SK-N-MC (cell line): Measurements from ENCODE around the gene ETS2.
"Not testable (repeated sequence)": the region's sequence is repeated elsewhere in the genome, so short reads cannot be mapped to it uniquely, and the experiment has no call there.

Experiments
- DNase-seq: peaks from one replicate; pipeline ENCODE4 v3.0.0-alpha.2; 2011; ENCODE audit warnings: low read depth, low spot score
- H3K27ac ChIP-seq: fragments of 200-600 bp; sonication (generic); 2 replicates; pipeline ENCODE4 v1.5.1; 2016; ENCODE audit warnings: mixed run types
- H3K36me3 ChIP-seq: fragments of 200-600 bp; sonication (generic); 2 replicates; pipeline ENCODE4 v1.6.1; 2017; ENCODE audit warnings: antibody characterized with exemption, low read length, mixed read lengths; ENCODE audit not compliant: insufficient read depth
- H3K4me3 ChIP-seq: fragments of 200-600 bp; sonication (generic); 2 replicates; pipeline ENCODE4 v1.5.1; 2016
- H3K9ac ChIP-seq: fragments of 200-600 bp; sonication (generic); 2 replicates; pipeline ENCODE4 v1.8.0; 2017; ENCODE audit warnings: mixed run types, mixed read lengths; ENCODE audit not compliant: insufficient read length
- H3K9me3 ChIP-seq: fragments of 200-600 bp; sonication (generic); 2 replicates; pipeline ENCODE4 v1.6.1; 2017; ENCODE audit warnings: low read depth, mild to moderate bottlenecking, antibody characterized with exemption, low read length, moderate library complexity, mixed read lengths
- EZH2 ChIP-seq: fragments of 200-600 bp; sonication (generic); IDR thresholded peaks from one replicate; pipeline ENCODE4 v1.6.1; 2017; ENCODE audit warnings: antibody characterized with exemption
- FOXP2 ChIP-seq: optimal IDR thresholded peaks from 2 replicates; pipeline ENCODE3; 2011; ENCODE audit warnings: mild to moderate bottlenecking, moderate library complexity; ENCODE audit not compliant: insufficient read depth; ENCODE audit errors: extremely low read length, control extremely low read depth
- POLR2AphosphoS5 ChIP-seq: IDR thresholded peaks from 2 replicates; pipeline ENCODE4 v1.6.1; 2012; ENCODE audit warnings: mild to moderate bottlenecking, low read depth, low read length, borderline replicate concordance

Gene ETS2

GRCh38 chr21:38821959-38822682, 16.4 kb downstream of the ETS2 start:
- Histone ChIP-seq H3K36me3 (peaks cover 80% of the 10 kb centered on the region), H3K27ac (no peak overlapping the region), H3K9me3 (no peaks in the 10 kb centered on the region), H3K9ac (no peak overlapping the region), H3K4me3 (no peak overlapping the region)
- DNase-seq = no peak
- TF ChIP-seq POLR2AphosphoS5 (no peak), FOXP2 (no peak), EZH2 (no peak)

DNA sequence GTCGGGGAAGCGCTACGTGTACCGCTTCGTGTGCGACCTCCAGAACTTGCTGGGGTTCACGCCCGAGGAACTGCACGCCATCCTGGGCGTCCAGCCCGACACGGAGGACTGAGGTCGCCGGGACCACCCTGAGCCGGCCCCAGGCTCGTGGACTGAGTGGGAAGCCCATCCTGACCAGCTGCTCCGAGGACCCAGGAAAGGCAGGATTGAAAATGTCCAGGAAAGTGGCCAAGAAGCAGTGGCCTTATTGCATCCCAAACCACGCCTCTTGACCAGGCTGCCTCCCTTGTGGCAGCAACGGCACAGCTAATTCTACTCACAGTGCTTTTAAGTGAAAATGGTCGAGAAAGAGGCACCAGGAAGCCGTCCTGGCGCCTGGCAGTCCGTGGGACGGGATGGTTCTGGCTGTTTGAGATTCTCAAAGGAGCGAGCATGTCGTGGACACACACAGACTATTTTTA, 17.1 kb downstream of the ETS2 start:
- no peak for DNase-seq
- no peak for TF ChIP-seq FOXP2
- TF ChIP-seq POLR2AphosphoS5 = no peak
- no peak for TF ChIP-seq EZH2
- Histone ChIP-seq H3K9me3 (no peaks in the 10 kb centered on the region), H3K36me3 (peaks cover 73% of the 10 kb centered on the region), H3K4me3 (no peak overlapping the region), H3K27ac (peak overlapping the region; percentile 69; the same call in 1 of the 2 replicates), H3K9ac (no peak overlapping the region)

- no peak overlapping the region for H3K9ac ChIP-seq
- H3K4me3 ChIP-seq = no peak overlapping the region; the same call in 1 of the 2 replicates
- H3K9me3 ChIP-seq = no peaks in the 10 kb centered on the region
- peaks cover 64% of the 10 kb centered on the region for H3K36me3 ChIP-seq
- peak overlapping the region; percentile 89 for H3K27ac ChIP-seq
- no peak for DNase-seq
- TF ChIP-seq FOXP2 (no peak), EZH2 (no peak), POLR2AphosphoS5 (no peak)
These were observed 18.0 kb downstream of the ETS2 start for GRCh38 chr21:38823737-38824123.

GRCh38 chr21:38824124-38824822, 18.5 kb downstream of the ETS2 start:
- Histone ChIP-seq H3K27ac (peak overlapping the region; percentile 89), H3K9me3 (no peaks in the 10 kb centered on the region), H3K36me3 (peaks cover 58% of the 10 kb centered on the region), H3K9ac (no peak overlapping the region), H3K4me3 (no peak overlapping the region)
- no peak for TF ChIP-seq FOXP2
- no peak for TF ChIP-seq EZH2
- TF ChIP-seq POLR2AphosphoS5 = no peak
- no peak for DNase-seq

DNA sequence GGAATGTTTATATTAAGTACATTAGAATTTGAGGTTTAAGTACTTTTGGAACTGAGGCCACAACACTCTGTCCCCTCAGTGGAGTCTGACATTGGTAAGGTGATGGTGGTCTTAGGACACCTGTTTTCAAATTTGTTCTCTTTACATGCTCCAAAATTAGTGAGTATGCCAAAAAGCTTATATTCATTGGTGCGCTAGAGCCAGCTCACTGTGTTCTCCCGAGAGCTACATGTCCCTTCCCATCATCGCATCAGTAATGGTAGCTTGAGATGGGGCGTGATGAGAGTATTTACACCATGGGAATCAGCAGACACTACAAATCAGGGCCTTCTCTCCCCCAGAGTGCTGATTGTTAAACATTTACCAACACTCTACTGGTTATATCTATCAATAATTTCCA, 19.5 kb downstream of the ETS2 start:
- no peak for DNase-seq
- Histone ChIP-seq H3K4me3 (no peak overlapping the region), H3K9ac (no peak overlapping the region), H3K27ac (peak overlapping the region; percentile 56), H3K9me3 (no peaks in the 10 kb centered on the region), H3K36me3 (peaks cover 48% of the 10 kb centered on the region)
- no peak for TF ChIP-seq FOXP2

DNA sequence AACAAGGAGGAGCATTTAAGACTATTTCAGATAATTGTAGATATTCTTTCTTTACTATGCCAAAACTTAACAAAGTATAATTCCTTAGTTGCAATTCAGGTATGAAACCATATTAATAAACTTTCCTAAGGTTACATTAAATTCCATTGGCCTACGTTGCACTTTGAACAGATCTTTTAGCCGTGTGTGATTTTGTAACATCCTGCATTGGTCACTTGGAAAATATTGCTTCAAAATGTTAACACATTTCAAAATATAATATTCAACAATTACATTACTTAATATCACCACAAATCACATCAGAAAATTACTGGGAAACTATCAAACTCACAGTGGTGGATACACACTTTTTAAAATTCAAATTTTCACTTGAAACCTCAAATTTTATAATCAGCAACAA, 20.2 kb downstream of the ETS2 start:
- peaks cover 42% of the 10 kb centered on the region for H3K36me3 ChIP-seq
- H3K27ac ChIP-seq = no peak overlapping the region
- no peak overlapping the region for H3K9ac ChIP-seq
- H3K9me3 ChIP-seq = no peaks in the 10 kb centered on the region
- TF ChIP-seq FOXP2 (no peak), EZH2 (no peak), POLR2AphosphoS5 (no peak)
- H3K4me3 ChIP-seq = no peak overlapping the region
- no peak for DNase-seq

GRCh38 chr21:38828111-38828510, 22.4 kb downstream of the ETS2 start:
- DNase-seq, H3K9me3 ChIP-seq, H3K27ac ChIP-seq, H3K9ac ChIP-seq, H3K4me3 ChIP-seq: not testable (repeated sequence)
- peaks cover 20% of the 10 kb centered on the region for H3K36me3 ChIP-seq

DNA sequence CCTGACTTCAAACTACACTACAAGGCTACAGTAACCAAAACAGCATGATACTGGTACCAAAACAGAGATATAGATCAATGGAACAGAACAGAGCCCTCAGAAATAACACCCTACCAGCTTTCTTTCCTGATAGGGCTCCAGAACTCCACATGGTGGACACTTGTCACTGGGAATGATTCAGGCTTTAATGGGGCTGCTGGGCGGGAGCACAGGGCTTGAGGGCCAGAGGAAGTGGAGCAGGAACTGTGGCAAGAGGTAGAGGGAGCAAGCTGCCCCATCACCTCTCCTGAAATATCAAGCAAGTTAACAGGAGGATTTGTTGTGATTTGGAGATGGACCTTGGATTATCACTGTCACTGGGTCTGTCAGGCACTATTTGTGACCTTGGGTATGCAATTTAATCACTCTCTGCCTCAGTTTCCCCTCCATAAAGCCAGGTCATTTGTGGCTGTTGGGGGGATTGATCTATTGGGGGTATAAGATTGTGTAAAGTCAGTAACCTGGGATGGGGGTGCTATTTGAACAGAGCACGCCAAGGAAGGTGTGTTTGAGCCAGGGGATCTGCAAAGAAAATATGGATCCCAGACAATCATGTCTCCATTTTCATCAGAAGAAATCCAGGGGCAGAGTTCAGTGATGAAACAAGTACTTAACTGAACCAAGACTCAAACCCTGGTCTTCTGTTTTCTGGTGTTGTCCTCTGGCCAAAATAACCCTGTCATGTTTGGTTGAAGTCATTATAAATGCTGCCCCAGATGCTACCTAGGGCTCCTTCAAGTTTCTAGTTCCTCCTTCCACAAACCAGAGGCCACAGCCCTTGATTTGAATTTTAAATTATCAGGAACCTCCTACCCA, 25.2 kb downstream of the ETS2 start:
- DNase-seq = no peak
- Histone ChIP-seq H3K9ac (no peak overlapping the region), H3K9me3 (no peaks in the 10 kb centered on the region), H3K36me3 (no peaks in the 10 kb centered on the region), H3K4me3 (no peak overlapping the region), H3K27ac (peak overlapping the region; percentile 52; the same call in 1 of the 2 replicates)
- TF ChIP-seq FOXP2 = no peak
